ENCODE data around the gene RXFP1.
A peak's percentile ranks its signal among the peaks of the same experiment; 100 is the strongest.
"Not testable (repeated sequence)": the region's sequence is repeated elsewhere in the genome, so short reads cannot be mapped to it uniquely, and the experiment has no call there.

Gene RXFP1

GRCh38 chr4:158621729-158622128 is 100.0 kb downstream of the RXFP1 start:
- no peak for DNase-seq

- no peak for DNase-seq
Measured at GRCh38 chr4:158622251-158622650, 100.6 kb downstream of the RXFP1 start.

- DNase-seq, result peak; percentile 74
Measured at GRCh38 chr4:158624889-158625478, 103.3 kb downstream of the RXFP1 start.

- DNase-seq, result no peak
Measured at GRCh38 chr4:158625544-158625943, 103.9 kb downstream of the RXFP1 start.

GRCh38 chr4:158630893-158631292 is 109.2 kb downstream of the RXFP1 start:
- DNase-seq, result no peak

- DNase-seq, result no peak
Measured at GRCh38 chr4:158636619-158637018, 114.9 kb downstream of the RXFP1 start.

- no peak for DNase-seq
Measured at GRCh38 chr4:158644356-158644755, 122.7 kb downstream of the RXFP1 start.

- no peak for DNase-seq
Measured at GRCh38 chr4:158644760-158645159, 123.1 kb downstream of the RXFP1 start.

GRCh38 chr4:158649111-158649680 is 127.5 kb downstream of the RXFP1 start:
- no peak for DNase-seq

- no peak for DNase-seq
Measured at GRCh38 chr4:158652920-158653319, 131.2 kb downstream of the RXFP1 start.

GRCh38 chr4:158656439-158656838 is 134.8 kb downstream of the RXFP1 start:
- no peak for DNase-seq

GRCh38 chr4:158657291-158657690 is 135.6 kb downstream of the RXFP1 start:
- no peak for DNase-seq

- not testable (repeated sequence) for DNase-seq
Measured at GRCh38 chr4:158663255-158663654, 141.6 kb downstream of the RXFP1 start.

- not testable (repeated sequence) for DNase-seq
Measured at GRCh38 chr4:158663707-158664625, 142.3 kb downstream of the RXFP1 start.

GRCh38 chr4:158664806-158665205 is 143.1 kb downstream of the RXFP1 start:
- no peak for DNase-seq

- DNase-seq, result no peak
Measured at GRCh38 chr4:158666892-158667291, 145.2 kb downstream of the RXFP1 start.

GRCh38 chr4:158667651-158668198 is 146.0 kb downstream of the RXFP1 start:
- DNase-seq, result no peak

- DNase-seq, result no peak
Measured at GRCh38 chr4:158669310-158669709, 147.6 kb downstream of the RXFP1 start.

- DNase-seq, result peak; percentile 88
Measured at GRCh38 chr4:158670975-158671664, 149.4 kb downstream of the RXFP1 start.

GRCh38 chr4:158671665-158671914 is 149.9 kb downstream of the RXFP1 start, which contains the start of gene C4orf46:
TSS of gene C4orf46 (minus strand) at chr4:158671887. CDS start at chr4:158671801, 86 bp downstream.
- DNase-seq, result no peak

- DNase-seq, result peak; percentile 99
Measured at GRCh38 chr4:158671915-158672806, 150.5 kb downstream of the RXFP1 start, which contains the start of gene ETFDH. TSS of gene ETFDH (plus strand) at chr4:158672296. CDS start at chr4:158672457, 161 bp downstream.

GRCh38 chr4:158673633-158674032 is 152.0 kb downstream of the RXFP1 start:
- DNase-seq, result no peak
